GM12892 (cell line): ENCODE results near the gene SUCLG1.

ENCODE experiments used
- POLR2A ChIP-seq: IDR thresholded peaks from 2 replicates; pipeline ENCODE4 v1.6.1; 2011; ENCODE audit warnings: low read depth, low read length, control low read depth
- POLR2AphosphoS5 ChIP-seq: IDR thresholded peaks from 2 replicates; pipeline ENCODE4 v1.6.1; 2011; ENCODE audit warnings: low read depth, low read length, control low read depth
- TAF1 ChIP-seq: IDR thresholded peaks from 2 replicates; pipeline ENCODE4 v1.6.1; 2011; ENCODE audit warnings: low read depth, mild to moderate bottlenecking, control low read depth, low read length, borderline replicate concordance

GRCh38 chr2:84454581-84454980, 4.5 kb downstream of the SUCLG1 start:
- TF ChIP-seq POLR2AphosphoS5 = no peak
- no peak for TF ChIP-seq POLR2A
- TF ChIP-seq TAF1 = no peak
